Measurements from ENCODE around the gene PHKA1.

GRCh38 chrX:72604112-72604511 lies 110.0 kb downstream of the PHKA1 start:
- TF ChIP-seq, protein P1, sequence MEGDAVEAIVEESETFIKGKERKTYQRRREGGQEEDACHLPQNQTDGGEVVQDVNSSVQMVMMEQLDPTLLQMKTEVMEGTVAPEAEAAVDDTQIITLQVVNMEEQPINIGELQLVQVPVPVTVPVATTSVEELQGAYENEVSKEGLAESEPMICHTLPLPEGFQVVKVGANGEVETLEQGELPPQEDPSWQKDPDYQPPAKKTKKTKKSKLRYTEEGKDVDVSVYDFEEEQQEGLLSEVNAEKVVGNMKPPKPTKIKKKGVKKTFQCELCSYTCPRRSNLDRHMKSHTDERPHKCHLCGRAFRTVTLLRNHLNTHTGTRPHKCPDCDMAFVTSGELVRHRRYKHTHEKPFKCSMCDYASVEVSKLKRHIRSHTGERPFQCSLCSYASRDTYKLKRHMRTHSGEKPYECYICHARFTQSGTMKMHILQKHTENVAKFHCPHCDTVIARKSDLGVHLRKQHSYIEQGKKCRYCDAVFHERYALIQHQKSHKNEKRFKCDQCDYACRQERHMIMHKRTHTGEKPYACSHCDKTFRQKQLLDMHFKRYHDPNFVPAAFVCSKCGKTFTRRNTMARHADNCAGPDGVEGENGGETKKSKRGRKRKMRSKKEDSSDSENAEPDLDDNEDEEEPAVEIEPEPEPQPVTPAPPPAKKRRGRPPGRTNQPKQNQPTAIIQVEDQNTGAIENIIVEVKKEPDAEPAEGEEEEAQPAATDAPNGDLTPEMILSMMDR (IDR thresholded peaks at IDR 0.05) = no peak
- no peak for TF ChIP-seq POLR2AphosphoS5 (IDR thresholded peaks at IDR 0.05)

Data from breast epithelium (tissue), 3 donors.